ENCODE results near the gene ARMC2.

The ARMC2 gene

DNA sequence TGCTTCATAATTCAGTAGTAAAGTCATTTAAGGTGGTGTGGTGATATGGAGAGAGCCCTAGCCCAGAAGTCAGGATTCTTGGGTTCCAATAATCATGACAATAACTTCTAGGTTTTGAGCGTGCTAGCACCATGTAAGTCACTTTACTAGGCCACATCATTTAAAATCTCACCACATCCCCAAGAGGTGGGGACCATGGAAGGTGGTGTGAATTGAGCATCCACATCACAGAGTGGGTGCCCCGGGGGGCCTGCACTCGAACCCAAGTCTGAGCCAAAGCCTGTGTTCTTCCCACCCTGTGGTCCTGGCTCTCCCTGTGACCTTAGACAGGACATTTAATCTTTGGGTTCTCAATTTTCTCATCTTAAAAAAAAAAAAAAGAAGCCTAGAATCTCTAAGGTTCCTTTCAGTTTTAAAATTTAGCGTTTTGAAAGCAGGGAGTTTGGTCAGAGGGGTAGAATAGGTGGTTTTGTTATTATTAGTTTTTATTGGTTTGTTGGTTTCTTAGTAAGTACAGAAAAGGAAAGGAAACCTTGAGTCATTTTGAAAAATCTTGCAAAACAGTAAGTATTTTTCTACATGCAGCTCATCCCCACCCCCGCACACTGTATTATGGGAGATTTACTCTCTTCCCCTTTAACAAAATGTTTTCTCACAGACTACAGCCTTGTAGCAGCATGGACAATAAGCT, 26.4 kb downstream of the ARMC2 start:
- no peaks in the 10 kb centered on the region for H4K20me1 ChIP-seq (ENCODE audit: control insufficient read depth, insufficient read depth, low read depth, low read length)
- no peaks in the 10 kb centered on the region for H3K9me3 ChIP-seq (ENCODE audit: control insufficient read depth, insufficient read depth, low read length)
- H3K36me3 ChIP-seq (ENCODE audit: control insufficient read depth, low read length), result no peaks in the 10 kb centered on the region
- H3K4me2 ChIP-seq (ENCODE audit: low read length), result no peak overlapping the region
- H3K9me2 ChIP-seq (replicated peaks; ENCODE audit: control insufficient read depth, low read length), result no peaks in the 10 kb centered on the region
- no peaks in the 10 kb centered on the region; the same call in 1 of the 2 replicates for H3K27me3 ChIP-seq (ENCODE audit: control insufficient read depth, low read length)
- no peaks in the 10 kb centered on the region for H3F3A ChIP-seq (ENCODE audit: control insufficient read depth, insufficient read depth)
- H3K4me1 ChIP-seq (ENCODE audit: control insufficient read depth, low read length), result no peaks in the 10 kb centered on the region
- no peak overlapping the region for H3K27ac ChIP-seq (ENCODE audit: low read depth, low read length)
- TF ChIP-seq EZH2phosphoT487 (IDR thresholded peaks at IDR 0.05; ENCODE audit: borderline replicate concordance, low read length) (no peak), CTCF (IDR thresholded peaks at IDR 0.05; ENCODE audit: low read depth, low read length, poor library complexity, severe bottlenecking) (no peak)
- H3K79me2 ChIP-seq (ENCODE audit: control insufficient read depth, low read length), result no peaks in the 10 kb centered on the region
- H3K4me3 ChIP-seq (ENCODE audit: low read length), result no peak overlapping the region

DNA sequence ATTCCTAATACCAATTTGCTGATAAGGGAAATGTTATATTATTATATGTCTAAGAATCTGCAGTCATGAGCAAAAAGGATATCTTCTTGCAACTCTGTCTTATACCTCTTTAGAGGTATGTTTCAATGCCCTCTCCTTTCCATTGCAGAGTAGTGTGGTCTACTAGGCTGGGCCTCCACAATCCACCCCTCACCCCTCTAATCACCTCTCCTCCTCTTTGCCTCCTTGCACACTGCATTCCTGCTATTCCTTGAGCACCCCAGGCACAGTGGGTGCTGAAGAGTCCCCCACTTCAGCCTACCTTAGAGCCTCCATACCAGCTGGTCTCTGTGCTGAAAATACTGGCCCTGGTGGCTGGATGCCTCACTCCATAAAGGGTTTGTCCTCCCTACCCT, 26.9 kb downstream of the ARMC2 start:
- Histone ChIP-seq H3K79me2 (ENCODE audit: control insufficient read depth, low read length) (no peaks in the 10 kb centered on the region), H3K9me2 (replicated peaks; ENCODE audit: control insufficient read depth, low read length) (no peaks in the 10 kb centered on the region), H3K4me2 (ENCODE audit: low read length) (no peak overlapping the region), H3F3A (ENCODE audit: control insufficient read depth, insufficient read depth) (no peaks in the 10 kb centered on the region), H4K20me1 (ENCODE audit: control insufficient read depth, insufficient read depth, low read depth, low read length) (no peaks in the 10 kb centered on the region), H3K4me3 (ENCODE audit: low read length) (no peak overlapping the region), H3K4me1 (ENCODE audit: control insufficient read depth, low read length) (no peaks in the 10 kb centered on the region), H3K9me3 (ENCODE audit: control insufficient read depth, insufficient read depth, low read length) (no peaks in the 10 kb centered on the region), H3K36me3 (ENCODE audit: control insufficient read depth, low read length) (no peaks in the 10 kb centered on the region), H3K27ac (ENCODE audit: low read depth, low read length) (no peak overlapping the region), H3K27me3 (ENCODE audit: control insufficient read depth, low read length) (no peaks in the 10 kb centered on the region; the same call in 1 of the 2 replicates)
- TF ChIP-seq CTCF (IDR thresholded peaks at IDR 0.05; ENCODE audit: low read depth, low read length, poor library complexity, severe bottlenecking), result no peak
- TF ChIP-seq EZH2phosphoT487 (IDR thresholded peaks at IDR 0.05; ENCODE audit: borderline replicate concordance, low read length), result no peak

DNA sequence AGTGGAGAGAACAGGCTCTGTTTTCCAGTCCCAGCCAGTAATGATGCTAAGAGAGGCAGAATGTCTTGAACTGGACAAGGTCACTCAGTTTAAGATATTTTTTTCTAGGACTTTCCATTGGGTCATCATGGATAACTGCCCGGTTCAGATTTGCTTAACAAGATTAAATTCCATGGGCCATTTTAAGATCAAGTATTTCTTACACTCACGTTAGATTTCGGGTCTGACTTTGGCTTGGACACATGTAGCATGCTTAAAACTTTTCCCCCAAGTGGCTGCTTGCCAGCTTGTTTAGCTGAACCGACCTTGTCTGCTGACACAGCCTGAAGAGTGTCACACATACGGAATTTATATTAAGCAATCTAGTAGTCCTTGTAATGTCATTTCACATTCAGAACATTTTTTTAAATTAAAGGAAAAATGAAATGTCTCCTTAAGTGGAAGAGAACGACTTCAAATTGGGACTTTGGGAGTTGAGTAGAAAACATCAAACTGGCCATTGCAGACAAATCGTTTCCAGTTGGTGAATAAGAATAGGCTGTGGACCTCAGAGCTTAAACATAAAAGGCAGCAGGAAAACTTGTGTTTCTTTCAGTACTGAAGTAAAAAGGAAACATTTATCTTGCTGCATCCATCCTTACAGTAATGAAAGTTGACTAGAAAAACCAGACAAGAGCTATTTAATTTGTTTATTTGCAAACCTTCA, 29.0 kb downstream of the ARMC2 start:
- no peak overlapping the region for H3K4me3 ChIP-seq (ENCODE audit: low read length)

More for the DNA sequence above, 29.0 kb downstream of the ARMC2 start:
- TF ChIP-seq CTCF (IDR thresholded peaks at IDR 0.05; ENCODE audit: low read depth, low read length, poor library complexity, severe bottlenecking) (no peak), EZH2phosphoT487 (IDR thresholded peaks at IDR 0.05; ENCODE audit: borderline replicate concordance, low read length) (no peak)
- Histone ChIP-seq H3K27me3 (ENCODE audit: control insufficient read depth, low read length) (no peaks in the 10 kb centered on the region; the same call in 1 of the 2 replicates), H3K4me2 (ENCODE audit: low read length) (no peak overlapping the region), H3K27ac (ENCODE audit: low read depth, low read length) (no peak overlapping the region), H3K9me2 (replicated peaks; ENCODE audit: control insufficient read depth, low read length) (no peaks in the 10 kb centered on the region), H3F3A (ENCODE audit: control insufficient read depth, insufficient read depth) (no peaks in the 10 kb centered on the region), H3K4me1 (ENCODE audit: control insufficient read depth, low read length) (no peaks in the 10 kb centered on the region), H3K36me3 (ENCODE audit: control insufficient read depth, low read length) (no peaks in the 10 kb centered on the region), H4K20me1 (ENCODE audit: control insufficient read depth, insufficient read depth, low read depth, low read length) (no peaks in the 10 kb centered on the region), H3K79me2 (ENCODE audit: control insufficient read depth, low read length) (no peaks in the 10 kb centered on the region), H3K9me3 (ENCODE audit: control insufficient read depth, insufficient read depth, low read length) (no peaks in the 10 kb centered on the region)

Data from DOHH2 (cell line).